Panc1 (cell line): ENCODE results near the gene PARP4. TPM values are rescaled to one million over a fixed set of nuclear protein-coding genes. Genes with fewer than 3 reads are reported as not detected.

ENCODE experiments used
- ATAC-seq: fragments of 200-7000 bp; cut with Tn5 transposase; 2 replicates; pipeline ENCODE4 v1.9.1; 2020; ENCODE audit warnings: mild to moderate bottlenecking, moderate library complexity
- BruUV-seq: library from RNA; stranded (reverse); fragments of 400-500 nt; replicated peaks from 2 replicates; lab custom pipeline; 2021; lab: Mats Ljungman, UMichigan
- CTCF ChIA-PET: fragments of 300-600 bp; sonication (Branson Sonifier 250); formaldehyde crosslinking; loops from one replicate; lab custom pipeline; 2022; ENCODE audit warnings: antibody characterized with exemption; lab: Charles Lee
- POLR2A ChIA-PET: fragments of 300-600 bp; sonication (Branson Sonifier 250); formaldehyde crosslinking; loops from one replicate; lab custom pipeline; 2022; ENCODE audit warnings: antibody characterized with exemption; lab: Charles Lee
- DNase-seq: peaks from one replicate; pipeline ENCODE4 v3.0.0-alpha.2; 2010; ENCODE audit warnings: low read depth, low spot score
- H3K27ac ChIP-seq: 2 replicates; pipeline ENCODE4 v1.5.1; 2011; ENCODE audit warnings: mild to moderate bottlenecking, low read length, inconsistent platforms
- H3K27me3 ChIP-seq: fragments of 200-500 bp; sonication (Bioruptor generic); 2 replicates; pipeline ENCODE4 v1.6.0; 2014; ENCODE audit warnings: low read length, inconsistent platforms; ENCODE audit not compliant: control insufficient read depth, insufficient read depth
- H3K36me3 ChIP-seq: fragments of 200-500 bp; sonication (Bioruptor generic); 2 replicates; pipeline ENCODE4 v1.5.1; 2014; ENCODE audit warnings: inconsistent platforms, mild to moderate bottlenecking, low read length, moderate library complexity; ENCODE audit not compliant: control insufficient read depth, insufficient read depth
- H3K4me1 ChIP-seq: 2 replicates; pipeline ENCODE4 v1.5.1; 2011; ENCODE audit warnings: inconsistent platforms, mild to moderate bottlenecking, low read length, moderate library complexity; ENCODE audit not compliant: control insufficient read depth, insufficient read depth
- H3K4me3 ChIP-seq, 2 experiments: 2 replicates each; pipeline ENCODE4 v1.5.1; 2011 to 2012; ENCODE audit warnings: low read depth in 2 of 2, low read length in 2 of 2, mild to moderate bottlenecking in 2 of 2, inconsistent platforms in 1 of 2, moderate library complexity in 1 of 2
- H3K9me3 ChIP-seq: fragments of 200-500 bp; sonication (Bioruptor generic); 2 replicates; pipeline ENCODE4 v1.5.1; 2014; ENCODE audit warnings: low read depth, mild to moderate bottlenecking, inconsistent platforms, low read length, moderate library complexity; ENCODE audit not compliant: control insufficient read depth, insufficient read depth
- CTCF ChIP-seq: fragments of 450-650 bp; IDR thresholded peaks from 2 replicates; pipeline ENCODE4 v1.5.1; 2017; ENCODE audit warnings: mild to moderate bottlenecking
- POLR2AphosphoS5 ChIP-seq: IDR thresholded peaks from 2 replicates; pipeline ENCODE4 v1.6.1; 2012; ENCODE audit warnings: mild to moderate bottlenecking, low read depth, low read length, moderate library complexity
- REST ChIP-seq, 2 experiments: IDR thresholded peaks; 2 replicates each; pipeline ENCODE4 v1.6.1; 2011 to 2012; ENCODE audit warnings: low read depth in 2 of 2, control low read depth in 1 of 2, low read length in 1 of 2, mild to moderate bottlenecking in 1 of 2, moderate library complexity in 1 of 2; ENCODE audit not compliant: insufficient read depth in 1 of 2
- SIN3A ChIP-seq: IDR thresholded peaks from 2 replicates; pipeline ENCODE4 v1.6.1; 2012; ENCODE audit warnings: low read depth, mild to moderate bottlenecking, low read length, moderate library complexity, borderline replicate concordance; ENCODE audit not compliant: insufficient read depth
- TCF7L2 ChIP-seq: IDR thresholded peaks from 2 replicates; pipeline ENCODE4 v1.6.1; 2011; ENCODE audit warnings: mild to moderate bottlenecking, low read depth, low read length, inconsistent platforms
- in situ Hi-C: cut with HindIII; loops from 2 replicates; pipeline ENCODE4 v1.10.0; 2016; ENCODE audit warnings: low sequenced_read_pairs, low pct_unique_long_range_greater_than_20kb
- intact Hi-C: fragments of 100-400 bp; cut with micrococcal nuclease; formaldehyde crosslinking; loops from one replicate; pipeline ENCODE4 v1.10.0; 2022; ENCODE audit not compliant: unreplicated experiment
- total RNA-seq: library from RNA; stranded (reverse); gene quantifications from one replicate; pipeline ENCODE4 v1.2.1, GENCODE V29; 2021; ENCODE audit not compliant: unreplicated experiment

Gene PARP4
- total RNA-seq, 1 experiment from 2014 or later = 44.0 TPM

GRCh38 chr13:24460256-24460655, 52.3 kb downstream of the PARP4 start:
- intact Hi-C loops = no loop called here
- ChIA-PET CTCF (no interaction called here), POLR2A (no interaction called here)
- H3K27ac ChIP-seq = no peak overlapping the region
- H3K4me3 ChIP-seq = no peak overlapping the region
- in situ Hi-C loops = no loop called here
- no peaks in the 10 kb centered on the region for H3K9me3 ChIP-seq
- no peak for TF ChIP-seq TCF7L2
- no peak for TF ChIP-seq CTCF
- TF ChIP-seq POLR2AphosphoS5 = no peak
- no peak for TF ChIP-seq SIN3A
- TF ChIP-seq REST (IDR thresholded peaks at IDR 0.05; ENCODE audit: insufficient read depth in 1 of 2, low read depth in 2 of 2, low read length in 1 of 2) = no peak
- no TSS peak for BruUV-seq
- no peaks in the 10 kb centered on the region for H3K27me3 ChIP-seq
- H3K4me1 ChIP-seq = no peaks in the 10 kb centered on the region
- ATAC-seq = no peak
- no peak for DNase-seq
- H3K36me3 ChIP-seq = no peaks in the 10 kb centered on the region; the same call in 1 of the 2 replicates

GRCh38 chr13:24459726-24460125, 52.9 kb downstream of the PARP4 start:
- in situ Hi-C loops (no loop called here), intact Hi-C loops (no loop called here)
- TF ChIP-seq SIN3A (no peak), POLR2AphosphoS5 (no peak), REST (IDR thresholded peaks at IDR 0.05; ENCODE audit: insufficient read depth in 1 of 2, low read depth in 2 of 2, low read length in 1 of 2) (no peak)
- Histone ChIP-seq H3K4me3 (no peak overlapping the region), H3K27ac (no peak overlapping the region), H3K27me3 (no peaks in the 10 kb centered on the region), H3K36me3 (no peaks in the 10 kb centered on the region; the same call in 1 of the 2 replicates), H3K4me1 (no peaks in the 10 kb centered on the region), H3K9me3 (no peaks in the 10 kb centered on the region)
- BruUV-seq = no TSS peak
- CTCF ChIA-PET = no interaction called here
- ATAC-seq (no peak), DNase-seq (no peak)
- POLR2A ChIA-PET = no interaction called here
